ENCODE data around the gene BCAN.

The BCAN gene

DNA sequence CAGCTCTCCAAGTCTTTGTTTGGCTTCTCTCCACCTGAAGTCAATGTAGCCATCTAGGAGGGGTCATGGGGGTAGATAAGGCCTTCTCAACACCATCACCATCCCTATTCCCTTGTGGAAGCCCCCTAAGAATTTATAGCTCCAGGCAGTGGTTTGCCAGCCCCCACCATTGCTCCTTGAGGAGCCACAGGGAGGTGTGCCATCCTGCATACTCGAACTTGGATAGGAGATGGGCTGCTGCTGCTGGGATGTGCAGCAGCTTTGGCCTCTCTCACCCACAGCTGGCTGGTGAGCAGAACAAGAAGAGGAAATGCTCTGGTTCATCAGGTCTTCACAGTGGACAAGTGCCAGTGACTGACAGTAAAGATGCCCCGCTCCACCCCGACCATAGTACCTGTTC, 45.5 kb upstream of the BCAN start:
- H3K4me3 ChIP-seq (ENCODE audit: low read depth, low read length), result no peak overlapping the region
- TF ChIP-seq, protein P1, sequence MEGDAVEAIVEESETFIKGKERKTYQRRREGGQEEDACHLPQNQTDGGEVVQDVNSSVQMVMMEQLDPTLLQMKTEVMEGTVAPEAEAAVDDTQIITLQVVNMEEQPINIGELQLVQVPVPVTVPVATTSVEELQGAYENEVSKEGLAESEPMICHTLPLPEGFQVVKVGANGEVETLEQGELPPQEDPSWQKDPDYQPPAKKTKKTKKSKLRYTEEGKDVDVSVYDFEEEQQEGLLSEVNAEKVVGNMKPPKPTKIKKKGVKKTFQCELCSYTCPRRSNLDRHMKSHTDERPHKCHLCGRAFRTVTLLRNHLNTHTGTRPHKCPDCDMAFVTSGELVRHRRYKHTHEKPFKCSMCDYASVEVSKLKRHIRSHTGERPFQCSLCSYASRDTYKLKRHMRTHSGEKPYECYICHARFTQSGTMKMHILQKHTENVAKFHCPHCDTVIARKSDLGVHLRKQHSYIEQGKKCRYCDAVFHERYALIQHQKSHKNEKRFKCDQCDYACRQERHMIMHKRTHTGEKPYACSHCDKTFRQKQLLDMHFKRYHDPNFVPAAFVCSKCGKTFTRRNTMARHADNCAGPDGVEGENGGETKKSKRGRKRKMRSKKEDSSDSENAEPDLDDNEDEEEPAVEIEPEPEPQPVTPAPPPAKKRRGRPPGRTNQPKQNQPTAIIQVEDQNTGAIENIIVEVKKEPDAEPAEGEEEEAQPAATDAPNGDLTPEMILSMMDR (IDR thresholded peaks at IDR 0.05; ENCODE audit: control insufficient read depth, extremely low read depth, insufficient read depth), result no peak
- no peak for DNase-seq (ENCODE audit: low read depth)

DNA sequence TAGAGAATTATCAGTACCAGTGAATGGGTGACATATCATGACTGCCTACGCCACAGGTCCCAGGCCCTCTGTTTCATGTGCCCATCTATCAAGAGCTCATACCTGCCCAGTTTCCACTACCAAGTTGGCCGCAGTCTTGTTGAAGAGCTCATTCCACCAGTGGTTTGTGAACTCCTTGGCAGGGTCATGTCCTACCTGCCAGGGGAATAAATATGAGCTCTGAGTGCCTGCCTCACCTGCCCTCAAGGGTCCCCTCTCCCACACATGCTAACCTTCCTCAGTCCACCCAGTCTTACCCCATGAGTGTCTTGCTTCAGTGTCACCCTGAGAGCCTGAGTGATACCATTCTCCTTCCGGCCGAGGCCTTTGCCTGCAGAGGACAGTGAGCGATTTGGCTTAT, 43.8 kb upstream of the BCAN start:
- TF ChIP-seq, protein P1 (IDR thresholded peaks at IDR 0.05; ENCODE audit: control insufficient read depth, extremely low read depth, insufficient read depth), result no peak
- no peak overlapping the region for H3K4me3 ChIP-seq (ENCODE audit: low read depth, low read length)
- no peak for DNase-seq (ENCODE audit: low read depth)

DNA sequence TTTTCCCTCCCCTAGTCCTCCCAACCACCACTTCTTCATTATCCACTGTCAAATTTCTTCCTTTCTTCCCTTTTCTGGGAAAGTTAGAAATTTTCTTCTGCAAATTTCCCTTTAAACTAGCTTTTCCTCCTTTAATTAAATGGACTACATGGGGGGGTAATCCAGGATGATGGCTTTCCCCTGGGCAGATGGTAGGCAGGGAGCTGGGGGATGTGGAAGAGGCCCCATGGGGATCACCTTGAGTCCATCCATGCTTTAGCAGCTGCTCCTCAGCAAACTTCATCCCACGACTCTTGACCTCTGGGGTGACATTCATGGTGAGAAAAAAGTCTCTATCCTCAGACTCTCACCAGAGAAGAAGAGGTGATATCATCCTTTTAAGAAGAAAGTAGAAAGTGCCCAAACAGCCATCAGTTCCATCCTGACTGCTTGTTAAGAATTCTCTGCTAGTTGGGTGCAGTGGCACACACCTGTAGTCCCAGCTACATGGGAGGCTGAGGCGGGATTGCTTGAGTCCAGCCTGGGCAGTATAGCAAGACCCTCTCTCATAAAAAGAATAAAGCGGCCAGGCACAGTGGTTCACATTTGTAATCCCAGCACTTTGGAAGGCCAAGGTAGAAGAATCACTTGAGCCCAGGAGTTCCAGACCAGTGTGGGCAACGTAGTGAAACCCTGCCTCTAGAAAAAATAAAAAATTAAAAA, 43.0 kb upstream of the BCAN start:
- no peak overlapping the region for H3K4me3 ChIP-seq (ENCODE audit: low read depth, low read length)
- TF ChIP-seq, protein P1 (IDR thresholded peaks at IDR 0.05; ENCODE audit: control insufficient read depth, extremely low read depth, insufficient read depth), result no peak
- no peak for DNase-seq (ENCODE audit: low read depth)

DNA sequence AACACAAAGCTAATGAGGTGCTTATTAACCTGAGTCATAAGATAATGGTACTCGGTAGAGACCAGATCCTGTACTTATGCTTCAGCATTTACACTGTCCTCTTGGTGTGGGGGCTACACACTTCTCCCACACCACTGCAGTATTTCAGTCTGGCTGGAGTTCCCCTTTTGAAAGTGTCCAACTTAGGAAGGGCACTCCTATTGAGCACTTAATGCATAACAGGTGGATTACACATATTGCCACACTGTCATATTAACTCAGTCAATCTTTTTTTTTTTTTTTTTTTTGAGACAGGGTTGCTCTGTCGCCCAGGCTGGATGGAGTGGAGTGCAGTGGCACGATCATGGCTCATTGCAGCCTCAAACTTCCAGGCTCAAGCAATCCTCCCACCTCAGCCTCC, 42.1 kb upstream of the BCAN start:
- TF ChIP-seq, protein P1 (IDR thresholded peaks at IDR 0.05; ENCODE audit: control insufficient read depth, extremely low read depth, insufficient read depth), result peak; percentile 21; the same call in 1 of the 2 replicates
- DNase-seq (ENCODE audit: low read depth), result no peak
- no peak overlapping the region for H3K4me3 ChIP-seq (ENCODE audit: low read depth, low read length)

DNA sequence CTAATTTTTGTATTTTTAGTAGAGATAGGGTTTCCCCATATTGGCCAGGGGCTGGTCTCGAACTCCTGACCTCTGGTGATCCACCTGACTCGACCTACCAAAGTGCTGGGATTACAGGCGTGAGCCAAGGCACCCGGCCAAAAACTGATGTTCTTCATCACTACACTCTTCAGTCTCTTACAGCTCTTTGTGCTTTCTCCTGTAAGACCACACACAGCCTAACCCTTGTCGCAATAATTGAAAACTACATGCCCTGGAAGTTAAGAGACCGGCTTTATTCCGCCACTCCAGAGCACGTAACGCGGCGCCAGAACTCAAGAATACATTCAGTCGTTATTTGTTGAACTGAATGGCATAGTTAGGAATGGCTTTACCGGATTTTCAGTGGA, 41.2 kb upstream of the BCAN start:
- TF ChIP-seq, protein P1 (IDR thresholded peaks at IDR 0.05; ENCODE audit: control insufficient read depth, extremely low read depth, insufficient read depth), result no peak
- peak overlapping the region; percentile 62 for H3K4me3 ChIP-seq (ENCODE audit: low read depth, low read length)
- no peak for DNase-seq (ENCODE audit: low read depth)

DNA sequence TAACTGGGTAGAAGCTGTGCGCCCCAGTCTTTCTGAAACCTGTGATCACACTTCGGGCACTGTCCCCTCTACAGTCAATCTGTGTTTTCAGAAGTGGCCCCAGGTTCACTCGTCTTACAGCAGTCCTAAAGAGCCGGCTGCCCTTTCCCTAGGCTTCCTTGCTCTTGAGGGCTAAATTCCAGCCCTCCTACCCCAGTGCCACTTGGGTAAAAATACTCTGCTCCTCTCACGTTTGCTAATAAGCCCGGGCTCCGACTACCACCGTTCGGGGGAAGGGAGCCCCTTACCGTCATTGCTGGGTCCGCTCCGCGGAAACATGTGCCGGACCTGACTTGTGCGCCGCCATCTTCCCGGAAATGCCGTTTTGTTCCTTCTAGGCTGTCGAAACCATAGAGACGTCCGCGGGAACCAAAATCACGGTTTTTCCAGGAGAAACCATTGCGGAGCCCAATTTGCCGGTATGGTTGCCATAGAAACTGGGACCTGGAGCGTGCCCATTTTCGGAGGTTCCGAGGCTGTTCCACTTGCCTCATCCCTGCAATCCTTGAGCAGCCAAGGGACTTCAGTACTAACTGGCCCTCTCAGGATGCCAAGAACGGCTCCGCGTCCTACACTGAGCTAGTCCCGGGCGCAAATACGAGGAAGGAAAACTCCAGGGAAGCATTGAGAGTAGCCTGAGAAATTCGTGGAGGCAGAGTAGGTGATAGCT, 40.6 kb upstream of the BCAN start, which contains the start of gene GPATCH4:
Gene GPATCH4 (minus strand): TSS at position 358 of the 709 bp plus-strand sequence.
- TF ChIP-seq, protein P1 (IDR thresholded peaks at IDR 0.05; ENCODE audit: control insufficient read depth, extremely low read depth, insufficient read depth), result no peak
- H3K4me3 ChIP-seq (ENCODE audit: low read depth, low read length), result peak within 1 kb of the TSS; percentile 62
- DNase-seq (ENCODE audit: low read depth), result peak; percentile 35
